Ishikawa (cell line): ENCODE results near the gene CYBC1.
A peak's percentile ranks its signal among the peaks of the same experiment; 100 is the strongest.

ENCODE experiments used
- CEBPB ChIP-seq: IDR thresholded peaks from 2 replicates; pipeline ENCODE4 v1.6.1; 2012
- CREB1 ChIP-seq: IDR thresholded peaks from 2 replicates; pipeline ENCODE4 v1.6.1; 2012; ENCODE audit warnings: low read depth
- EGR1 ChIP-seq: IDR thresholded peaks from 2 replicates; pipeline ENCODE4 v1.6.1; 2012
- EP300 ChIP-seq: IDR thresholded peaks from 2 replicates; pipeline ENCODE4 v1.6.1; 2012; ENCODE audit warnings: borderline replicate concordance
- FOXM1 ChIP-seq: IDR thresholded peaks from 2 replicates; pipeline ENCODE4 v1.6.1; 2012; ENCODE audit warnings: low read depth, borderline replicate concordance
- NFIC ChIP-seq: IDR thresholded peaks from 2 replicates; pipeline ENCODE4 v1.6.1; 2012
- RAD21 ChIP-seq: IDR thresholded peaks from 2 replicates; pipeline ENCODE4 v1.6.1; 2012; ENCODE audit warnings: low read depth
- TAF1 ChIP-seq: IDR thresholded peaks from 2 replicates; pipeline ENCODE4 v1.6.1; 2012; ENCODE audit warnings: low read depth, mild to moderate bottlenecking
- TCF12 ChIP-seq: IDR thresholded peaks from 2 replicates; pipeline ENCODE4 v1.6.1; 2012; ENCODE audit warnings: low read depth
- TEAD4 ChIP-seq: IDR thresholded peaks from 2 replicates; pipeline ENCODE4 v1.6.1; 2012
- USF1 ChIP-seq: IDR thresholded peaks from 2 replicates; pipeline ENCODE4 v1.6.1; 2012
- YY1 ChIP-seq: IDR thresholded peaks from 2 replicates; pipeline ENCODE4 v1.6.1; 2012; ENCODE audit warnings: low read depth
- ZBTB7A ChIP-seq: IDR thresholded peaks from 2 replicates; pipeline ENCODE4 v1.6.1; 2012; ENCODE audit warnings: low read depth
- TF ChIP-seq, protein P1 (sequence below): IDR thresholded peaks from 2 replicates; pipeline ENCODE4 v1.6.1; 2012
- TF ChIP-seq, protein P2 (sequence below): IDR thresholded peaks from 2 replicates; pipeline ENCODE4 v1.6.1; 2012; ENCODE audit warnings: low read depth, mild to moderate bottlenecking

The CYBC1 gene

DNA sequence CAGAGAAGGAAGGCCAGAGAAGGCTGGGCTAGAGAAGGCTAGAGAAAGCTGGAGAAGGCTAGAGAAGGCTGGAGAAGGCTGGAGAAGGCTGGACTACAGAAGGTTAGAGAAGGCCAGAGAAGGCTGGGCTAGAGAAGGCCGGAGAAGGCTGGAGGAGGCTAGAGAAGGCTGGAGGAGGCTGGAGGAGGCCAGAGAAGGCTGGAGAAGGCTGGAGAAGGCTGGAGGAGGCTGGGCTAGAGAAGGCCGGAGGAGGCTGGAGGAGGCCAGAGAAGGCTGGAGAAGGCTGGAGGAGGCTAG is 25.7 kb downstream of the CYBC1 start:
- TF ChIP-seq CEBPB: no peak
- TF ChIP-seq USF1: no peak
- TF ChIP-seq, protein P1, sequence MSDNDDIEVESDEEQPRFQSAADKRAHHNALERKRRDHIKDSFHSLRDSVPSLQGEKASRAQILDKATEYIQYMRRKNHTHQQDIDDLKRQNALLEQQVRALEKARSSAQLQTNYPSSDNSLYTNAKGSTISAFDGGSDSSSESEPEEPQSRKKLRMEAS: no peak
- TF ChIP-seq CREB1: no peak
- no peak for TF ChIP-seq FOXM1
- TF ChIP-seq EP300: no peak
- no peak for TF ChIP-seq EGR1
- TF ChIP-seq TCF12: no peak

- TF ChIP-seq CEBPB (no peak), RAD21 (peak; percentile 72), TAF1 (no peak)
Observed at GRCh38 chr17:82424001-82424862, 26.3 kb downstream of the CYBC1 start.

DNA sequence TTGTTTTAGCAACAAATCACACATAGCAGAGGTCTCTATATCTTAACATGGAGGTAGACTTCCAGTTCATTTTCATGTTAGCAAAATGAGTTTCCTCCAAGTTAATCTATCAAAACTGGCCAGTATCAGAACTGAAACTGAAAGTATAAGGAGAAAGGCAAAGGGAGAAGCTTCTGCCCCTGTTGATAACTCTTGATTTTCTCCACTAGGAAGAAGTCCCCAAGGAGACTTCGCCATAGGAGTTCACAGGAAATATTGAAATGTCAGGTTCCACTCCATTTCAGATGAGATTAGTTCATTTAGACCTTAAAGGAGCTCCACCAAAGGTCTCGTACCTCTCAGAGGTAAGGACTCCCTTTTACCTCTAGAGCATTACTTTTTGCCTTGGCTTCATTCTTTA is 31.0 kb downstream of the CYBC1 start:
- no peak for TF ChIP-seq TEAD4
- no peak for TF ChIP-seq RAD21
- no peak for TF ChIP-seq CREB1
- TF ChIP-seq EGR1: no peak
- TF ChIP-seq NFIC: no peak
- TF ChIP-seq, protein P2, sequence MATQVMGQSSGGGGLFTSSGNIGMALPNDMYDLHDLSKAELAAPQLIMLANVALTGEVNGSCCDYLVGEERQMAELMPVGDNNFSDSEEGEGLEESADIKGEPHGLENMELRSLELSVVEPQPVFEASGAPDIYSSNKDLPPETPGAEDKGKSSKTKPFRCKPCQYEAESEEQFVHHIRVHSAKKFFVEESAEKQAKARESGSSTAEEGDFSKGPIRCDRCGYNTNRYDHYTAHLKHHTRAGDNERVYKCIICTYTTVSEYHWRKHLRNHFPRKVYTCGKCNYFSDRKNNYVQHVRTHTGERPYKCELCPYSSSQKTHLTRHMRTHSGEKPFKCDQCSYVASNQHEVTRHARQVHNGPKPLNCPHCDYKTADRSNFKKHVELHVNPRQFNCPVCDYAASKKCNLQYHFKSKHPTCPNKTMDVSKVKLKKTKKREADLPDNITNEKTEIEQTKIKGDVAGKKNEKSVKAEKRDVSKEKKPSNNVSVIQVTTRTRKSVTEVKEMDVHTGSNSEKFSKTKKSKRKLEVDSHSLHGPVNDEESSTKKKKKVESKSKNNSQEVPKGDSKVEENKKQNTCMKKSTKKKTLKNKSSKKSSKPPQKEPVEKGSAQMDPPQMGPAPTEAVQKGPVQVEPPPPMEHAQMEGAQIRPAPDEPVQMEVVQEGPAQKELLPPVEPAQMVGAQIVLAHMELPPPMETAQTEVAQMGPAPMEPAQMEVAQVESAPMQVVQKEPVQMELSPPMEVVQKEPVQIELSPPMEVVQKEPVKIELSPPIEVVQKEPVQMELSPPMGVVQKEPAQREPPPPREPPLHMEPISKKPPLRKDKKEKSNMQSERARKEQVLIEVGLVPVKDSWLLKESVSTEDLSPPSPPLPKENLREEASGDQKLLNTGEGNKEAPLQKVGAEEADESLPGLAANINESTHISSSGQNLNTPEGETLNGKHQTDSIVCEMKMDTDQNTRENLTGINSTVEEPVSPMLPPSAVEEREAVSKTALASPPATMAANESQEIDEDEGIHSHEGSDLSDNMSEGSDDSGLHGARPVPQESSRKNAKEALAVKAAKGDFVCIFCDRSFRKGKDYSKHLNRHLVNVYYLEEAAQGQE: no peak
- TF ChIP-seq ZBTB7A: no peak
- TF ChIP-seq FOXM1: no peak
- TF ChIP-seq TCF12: no peak
- no peak for TF ChIP-seq USF1
- TF ChIP-seq CEBPB: no peak
- no peak for TF ChIP-seq TAF1
- TF ChIP-seq YY1: no peak
- TF ChIP-seq EP300: no peak
- TF ChIP-seq, protein P1: no peak

DNA sequence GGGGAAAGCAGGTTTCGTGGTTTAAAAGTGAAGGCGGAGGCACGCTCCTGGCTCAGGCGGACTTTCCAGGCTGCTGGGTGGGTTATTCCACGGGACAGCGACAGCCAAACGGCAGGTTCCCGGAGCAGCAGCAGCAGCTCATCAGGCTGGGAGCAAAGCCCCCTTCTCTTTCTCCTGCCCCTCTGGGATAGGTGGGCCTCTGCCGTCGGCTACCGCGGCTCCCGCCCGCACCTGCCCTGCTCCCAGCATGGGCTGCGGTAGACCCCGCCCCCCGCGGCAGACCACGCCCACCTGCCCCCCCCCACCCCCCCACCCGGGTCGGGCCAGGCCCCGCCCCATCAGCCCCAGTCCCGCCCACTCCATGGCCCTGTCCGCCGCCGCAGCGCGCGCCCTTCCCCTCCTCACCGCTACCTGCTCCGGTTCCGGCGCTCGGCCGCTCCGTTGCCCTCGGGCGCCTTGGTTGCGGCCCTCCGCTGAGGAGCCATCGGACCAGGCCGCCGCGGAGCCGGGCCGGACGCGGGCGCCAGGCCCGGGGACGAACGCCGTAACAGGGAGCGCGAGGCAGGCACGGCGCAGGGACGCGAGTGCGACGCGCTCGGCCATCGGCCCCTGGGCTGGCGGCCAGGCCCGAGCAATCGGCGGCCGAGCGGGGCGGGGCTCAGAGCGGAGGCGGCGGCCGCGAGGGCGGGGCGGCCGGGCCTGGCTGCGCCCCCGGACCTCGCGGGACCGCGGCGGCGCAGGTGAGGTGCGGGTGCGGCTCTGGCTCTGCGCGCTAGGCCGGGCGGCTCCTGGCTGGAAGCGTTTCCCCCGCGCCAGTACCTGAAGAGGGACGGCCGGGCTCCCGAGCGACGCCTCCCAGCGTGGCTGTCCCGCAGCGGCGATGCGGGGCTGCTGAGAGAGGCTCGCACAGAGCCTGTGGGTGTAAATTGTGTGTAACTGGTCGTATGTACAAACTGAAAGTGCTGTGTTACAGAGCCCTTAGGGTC is 32.3 kb downstream of the CYBC1 start, which contains the start of the genes HEXD and OGFOD3:
HEXD (plus strand) TSS at position 347 of the 986 bp plus-strand sequence. CDS start 1,453 bp downstream, outside the sequence.
OGFOD3 (minus strand) TSS at position 586 of the 986 bp plus-strand sequence; CDS start at position 485, 101 bp downstream.
- TF ChIP-seq TAF1: 0 out of 2 replicates have a peak, but pooled peaks have one; percentile 6
- no peak for TF ChIP-seq TCF12
- TF ChIP-seq YY1: peak; percentile 89
- TF ChIP-seq, protein P2: peak; percentile 41; the same call in 1 of the 2 replicates
- TF ChIP-seq, protein P1: peak; percentile 59; the same call in 1 of the 2 replicates
- TF ChIP-seq CREB1: no peak
- peak; percentile 54; the same call in 1 of the 2 replicates for TF ChIP-seq EGR1
- TF ChIP-seq FOXM1: no peak
- TF ChIP-seq EP300: no peak
- TF ChIP-seq USF1: no peak
- TF ChIP-seq RAD21: no peak
- no peak for TF ChIP-seq ZBTB7A
- TF ChIP-seq CEBPB: no peak
- TF ChIP-seq NFIC: 0 out of 2 replicates have a peak, but pooled peaks have one; percentile 4
- no peak for TF ChIP-seq TEAD4
